ENCODE measurements around the gene OTUD3.
A peak's percentile ranks its signal among the peaks of the same experiment; 100 is the strongest.
"Not testable (repeated sequence)": the region's sequence is repeated elsewhere in the genome, so short reads cannot be mapped to it uniquely, and the experiment has no call there.

The OTUD3 gene

GRCh38 chr1:19882111-19883071, at the start of gene OTUD3:
TSS of gene OTUD3 (plus strand) at chr1:19882395. CDS start at chr1:19882514, 119 bp downstream.
- DNase-seq (ENCODE audit: low spot score): peak; percentile 97

GRCh38 chr1:19835578-19835977, 46.6 kb upstream of the OTUD3 start:
- no peak for DNase-seq (ENCODE audit: low spot score)

- no peak for DNase-seq (ENCODE audit: low spot score)
Measured at GRCh38 chr1:19837866-19838265, 44.3 kb upstream of the OTUD3 start.

- no peak for DNase-seq (ENCODE audit: low spot score)
Measured at GRCh38 chr1:19840228-19840627, 42.0 kb upstream of the OTUD3 start.

- no peak for DNase-seq (ENCODE audit: low spot score)
Measured at GRCh38 chr1:19844731-19845495, 37.3 kb upstream of the OTUD3 start.

GRCh38 chr1:19845555-19845954, 36.6 kb upstream of the OTUD3 start:
- DNase-seq (ENCODE audit: low spot score): no peak

- DNase-seq (ENCODE audit: low spot score): no peak
Measured at GRCh38 chr1:19846338-19846737, 35.9 kb upstream of the OTUD3 start.

GRCh38 chr1:19847334-19847733, 34.9 kb upstream of the OTUD3 start:
- DNase-seq (ENCODE audit: low spot score): not testable (repeated sequence)

GRCh38 chr1:19849307-19849706, 32.9 kb upstream of the OTUD3 start:
- DNase-seq (ENCODE audit: low spot score): not testable (repeated sequence)

GRCh38 chr1:19850214-19850613, 32.0 kb upstream of the OTUD3 start:
- no peak for DNase-seq (ENCODE audit: low spot score)

GRCh38 chr1:19852036-19852435, 30.2 kb upstream of the OTUD3 start:
- DNase-seq (ENCODE audit: low spot score): no peak

GRCh38 chr1:19854866-19855265, 27.3 kb upstream of the OTUD3 start:
- DNase-seq (ENCODE audit: low spot score): no peak

GRCh38 chr1:19858893-19859292, 23.3 kb upstream of the OTUD3 start:
- DNase-seq (ENCODE audit: low spot score): no peak

GRCh38 chr1:19859876-19860275, 22.3 kb upstream of the OTUD3 start:
- no peak for DNase-seq (ENCODE audit: low spot score)

- DNase-seq (ENCODE audit: low spot score): no peak
Measured at GRCh38 chr1:19860418-19860817, 21.8 kb upstream of the OTUD3 start.

- DNase-seq (ENCODE audit: low spot score): no peak
Measured at GRCh38 chr1:19861034-19861433, 21.2 kb upstream of the OTUD3 start.

- DNase-seq (ENCODE audit: low spot score): no peak
Measured at GRCh38 chr1:19861842-19862530, 20.2 kb upstream of the OTUD3 start.

- DNase-seq (ENCODE audit: low spot score): no peak
Measured at GRCh38 chr1:19862944-19863343, 19.3 kb upstream of the OTUD3 start.

GRCh38 chr1:19864570-19865160, 17.5 kb upstream of the OTUD3 start:
- DNase-seq (ENCODE audit: low spot score): no peak

GRCh38 chr1:19866029-19866428, 16.2 kb upstream of the OTUD3 start:
- DNase-seq (ENCODE audit: low spot score): no peak

- peak; percentile 47 for DNase-seq (ENCODE audit: low spot score)
Measured at GRCh38 chr1:19866758-19867157, 15.4 kb upstream of the OTUD3 start.

GRCh38 chr1:19868575-19868974, 13.6 kb upstream of the OTUD3 start:
- DNase-seq (ENCODE audit: low spot score): not testable (repeated sequence)
